ENCODE measurements around the gene TMEM140.

TMEM140 gene

GRCh38 chr7:135200821-135201331, 53.0 kb downstream of the TMEM140 start:
- H3K4me3 ChIP-seq (replicated peaks; ENCODE audit: low read depth, low read length), result no peak overlapping the region
- no peak for DNase-seq (ENCODE audit: low read depth)
- TF ChIP-seq CTCF (IDR thresholded peaks at IDR 0.05; ENCODE audit: low read length, missing control alignments), result no peak

- DNase-seq (ENCODE audit: low read depth), result no peak
- H3K4me3 ChIP-seq (replicated peaks; ENCODE audit: low read depth, low read length), result no peak overlapping the region
- no peak for TF ChIP-seq CTCF (IDR thresholded peaks at IDR 0.05; ENCODE audit: low read length, missing control alignments)
Measured at GRCh38 chr7:135201350-135201749, 53.5 kb downstream of the TMEM140 start.

GRCh38 chr7:135204341-135204749, 56.5 kb downstream of the TMEM140 start:
- peak; percentile 50 for DNase-seq (ENCODE audit: low read depth)
- TF ChIP-seq CTCF (IDR thresholded peaks at IDR 0.05; ENCODE audit: low read length, missing control alignments), result no peak
- no peak overlapping the region for H3K4me3 ChIP-seq (replicated peaks; ENCODE audit: low read depth, low read length)

- no peak overlapping the region for H3K4me3 ChIP-seq (replicated peaks; ENCODE audit: low read depth, low read length)
- no peak for DNase-seq (ENCODE audit: low read depth)
- no peak for TF ChIP-seq CTCF (IDR thresholded peaks at IDR 0.05; ENCODE audit: low read length, missing control alignments)
Measured at GRCh38 chr7:135204876-135205275, 57.0 kb downstream of the TMEM140 start.

GRCh38 chr7:135205850-135206249, 58.0 kb downstream of the TMEM140 start:
- no peak for TF ChIP-seq CTCF (IDR thresholded peaks at IDR 0.05; ENCODE audit: low read length, missing control alignments)
- DNase-seq (ENCODE audit: low read depth), result no peak
- no peak overlapping the region for H3K4me3 ChIP-seq (replicated peaks; ENCODE audit: low read depth, low read length)

- TF ChIP-seq CTCF (IDR thresholded peaks at IDR 0.05; ENCODE audit: low read length, missing control alignments), result no peak
- no peak for DNase-seq (ENCODE audit: low read depth)
- no peak overlapping the region for H3K4me3 ChIP-seq (replicated peaks; ENCODE audit: low read depth, low read length)
Measured at GRCh38 chr7:135206941-135207391, 59.1 kb downstream of the TMEM140 start.

- no peak for DNase-seq (ENCODE audit: low read depth)
- H3K4me3 ChIP-seq (replicated peaks; ENCODE audit: low read depth, low read length), result no peak overlapping the region
- no peak for TF ChIP-seq CTCF (IDR thresholded peaks at IDR 0.05; ENCODE audit: low read length, missing control alignments)
Measured at GRCh38 chr7:135207406-135208101, 59.7 kb downstream of the TMEM140 start.
